GM21526 (cell line): ENCODE measurements around the gene SMIM36.
"Not testable (repeated sequence)": the region's sequence is repeated elsewhere in the genome, so short reads cannot be mapped to it uniquely, and the experiment has no call there.

Experiments
- ATAC-seq: cut with Tn5 transposase; IDR thresholded peaks from one replicate; pipeline ENCODE4 v1.9.1; 2021; ENCODE audit warnings: moderate library complexity; ENCODE audit not compliant: unreplicated experiment, low FRiP score

The SMIM36 gene

GRCh38 chr17:55417411-55418268, 93.6 kb downstream of the SMIM36 start:
- ATAC-seq: no peak

DNA sequence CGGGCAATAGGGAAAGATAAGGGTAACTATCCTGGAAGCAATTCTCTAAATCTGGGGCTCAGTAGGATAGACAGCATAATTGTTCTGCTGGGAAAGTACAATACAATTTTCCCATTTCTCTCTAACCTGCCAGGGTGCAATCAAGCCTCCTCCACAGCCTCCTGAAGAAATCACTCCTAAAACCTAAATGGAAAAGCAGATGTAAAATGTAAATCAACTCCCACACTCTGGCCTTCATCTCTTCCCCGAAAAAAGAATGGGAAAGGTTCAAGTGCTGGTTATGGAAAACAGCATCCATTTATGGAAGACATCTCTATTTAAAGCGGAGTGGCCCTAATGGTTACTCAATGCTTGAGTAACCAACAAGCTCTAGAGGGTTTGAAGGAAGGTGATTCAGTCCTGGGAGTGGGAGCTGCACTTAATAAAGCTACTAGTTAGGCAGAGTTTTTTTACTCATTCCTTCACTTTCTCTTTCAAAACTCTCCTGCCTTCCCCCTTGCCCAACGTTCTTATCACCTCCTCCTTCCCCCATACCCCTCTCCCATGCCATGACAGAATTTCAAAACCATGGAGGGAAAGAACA, 94.7 kb downstream of the SMIM36 start:
- no peak for ATAC-seq

DNA sequence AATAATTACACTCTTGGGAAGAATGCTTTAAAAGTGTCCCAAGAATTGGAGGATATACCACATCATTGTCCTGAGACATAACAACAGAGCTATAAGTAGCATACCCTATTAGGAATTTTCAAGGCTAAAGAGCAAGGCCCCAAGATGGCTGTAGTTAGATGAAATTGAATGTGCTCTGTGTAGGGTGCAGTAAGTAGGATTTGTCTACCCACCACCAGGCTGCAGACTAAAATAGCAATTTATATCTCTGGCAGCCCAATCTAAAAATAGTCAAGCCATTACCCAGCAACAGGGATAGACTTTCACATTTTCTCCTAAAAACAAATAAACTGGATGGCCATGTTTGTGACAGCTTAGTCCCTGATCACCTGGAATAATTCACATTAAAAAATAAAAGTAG, 95.3 kb downstream of the SMIM36 start:
- no peak for ATAC-seq

- no peak for ATAC-seq
These were observed 96.3 kb downstream of the SMIM36 start for GRCh38 chr17:55414983-55415382.

DNA sequence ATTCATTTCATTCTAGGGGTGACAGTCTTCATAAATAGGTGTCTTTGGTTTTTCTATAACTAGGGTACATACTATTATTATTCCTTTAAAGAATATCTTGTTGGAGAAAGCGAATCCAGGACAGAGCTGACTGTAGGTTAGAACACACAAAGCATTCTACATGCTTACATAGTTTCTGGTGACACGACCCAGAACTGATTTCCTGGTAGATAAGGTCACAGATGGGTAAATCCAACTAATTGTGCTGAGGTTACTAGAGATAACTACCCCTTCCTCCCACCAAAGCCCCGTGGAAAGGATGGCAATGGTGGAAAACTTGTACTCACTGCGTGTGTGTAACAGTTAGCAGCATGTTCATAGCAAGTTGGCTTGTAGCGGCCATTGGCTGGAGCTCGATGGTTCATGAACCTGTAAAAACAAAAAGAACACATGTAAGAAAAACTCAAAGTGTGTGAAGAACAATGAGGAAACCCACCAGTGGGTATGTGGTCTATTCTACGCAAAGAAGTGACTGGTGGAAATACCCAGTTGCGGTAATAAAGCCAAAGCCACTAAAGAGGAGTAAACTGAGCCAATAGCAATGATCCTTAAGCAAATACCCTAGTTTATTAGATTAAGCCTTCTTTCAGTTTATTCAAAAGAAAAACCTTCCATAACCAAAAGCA, 97.3 kb downstream of the SMIM36 start:
- ATAC-seq: no peak

GRCh38 chr17:55411463-55411855, 99.8 kb downstream of the SMIM36 start:
- ATAC-seq: no peak

DNA sequence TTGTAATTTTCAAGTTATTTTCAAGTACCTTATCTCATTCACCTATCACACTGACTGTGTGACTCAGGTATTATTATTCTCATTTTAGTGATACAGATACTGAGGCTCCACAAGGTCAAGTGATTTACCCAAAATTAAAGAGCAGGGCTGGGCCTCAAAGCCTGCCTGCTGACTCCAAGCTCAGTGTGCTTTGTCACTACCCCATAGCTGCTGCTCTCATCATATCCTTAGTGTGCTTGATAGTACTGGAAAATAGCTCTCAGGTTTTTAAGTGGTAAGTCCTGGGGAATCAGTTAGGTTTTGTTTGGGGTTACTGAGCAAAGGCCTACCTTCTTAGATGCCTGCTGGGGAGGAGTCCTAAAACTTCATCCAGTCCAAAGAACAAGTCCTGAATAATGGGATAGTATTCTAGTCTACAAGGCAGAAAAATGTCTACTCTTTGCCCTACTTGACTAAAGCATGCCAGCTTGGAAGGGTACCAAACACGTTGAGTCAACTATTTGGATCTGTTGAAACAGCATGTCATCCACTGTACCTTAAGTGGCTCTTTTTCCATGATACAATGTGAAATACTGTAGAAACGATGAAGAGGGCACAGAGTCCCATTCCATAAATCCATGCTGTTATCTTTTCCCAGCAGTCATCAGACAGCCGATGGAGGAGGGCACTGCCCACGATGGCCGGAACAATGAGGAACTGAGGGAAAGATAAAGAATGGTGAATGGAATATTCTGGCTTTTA, 100.4 kb downstream of the SMIM36 start:
- no peak for ATAC-seq

- ATAC-seq: no peak
These were observed 102.0 kb downstream of the SMIM36 start for GRCh38 chr17:55409030-55409800.

DNA sequence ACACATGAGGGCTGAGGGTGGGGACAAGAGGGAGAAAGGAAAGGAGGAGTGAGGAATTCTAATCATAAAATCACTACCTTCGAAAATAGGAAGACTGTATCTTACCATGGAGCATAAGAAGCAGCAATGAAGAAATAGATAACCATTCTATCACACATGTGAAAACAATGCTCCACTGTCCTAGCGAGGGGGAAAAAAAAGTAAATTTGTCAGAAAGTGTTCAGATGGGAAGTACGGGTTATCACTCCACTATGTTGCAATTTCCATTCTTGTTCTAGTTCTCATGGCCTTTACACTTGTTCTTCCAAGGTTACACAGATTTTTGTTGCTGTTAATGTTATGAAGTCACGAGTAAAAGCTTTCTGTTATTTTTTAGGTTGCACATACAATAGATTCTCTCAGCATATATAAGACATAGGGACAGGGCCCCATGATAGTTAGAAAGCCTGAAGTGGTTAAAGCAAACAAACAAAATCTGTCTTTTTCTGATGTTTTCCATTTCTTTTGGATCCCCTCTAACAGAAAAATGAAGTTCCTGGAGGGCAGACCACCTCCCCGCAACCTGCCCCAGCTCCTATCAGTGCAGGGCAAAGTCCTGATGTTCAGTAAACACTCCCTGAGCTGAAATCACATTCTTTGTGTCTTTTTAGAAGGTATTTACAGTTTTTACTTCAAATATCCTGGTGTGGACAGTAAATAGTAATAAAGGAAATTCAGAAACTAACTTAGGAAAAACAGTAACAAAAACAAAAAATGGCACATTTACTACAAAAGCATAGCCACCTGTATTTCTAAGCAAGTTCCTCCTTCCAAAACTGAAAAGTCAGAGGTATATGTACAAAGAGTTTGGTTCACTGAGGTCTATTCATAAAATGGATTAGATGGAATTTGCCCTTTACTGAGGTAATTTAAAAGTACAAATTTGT, 103.3 kb downstream of the SMIM36 start:
- ATAC-seq: no peak

DNA sequence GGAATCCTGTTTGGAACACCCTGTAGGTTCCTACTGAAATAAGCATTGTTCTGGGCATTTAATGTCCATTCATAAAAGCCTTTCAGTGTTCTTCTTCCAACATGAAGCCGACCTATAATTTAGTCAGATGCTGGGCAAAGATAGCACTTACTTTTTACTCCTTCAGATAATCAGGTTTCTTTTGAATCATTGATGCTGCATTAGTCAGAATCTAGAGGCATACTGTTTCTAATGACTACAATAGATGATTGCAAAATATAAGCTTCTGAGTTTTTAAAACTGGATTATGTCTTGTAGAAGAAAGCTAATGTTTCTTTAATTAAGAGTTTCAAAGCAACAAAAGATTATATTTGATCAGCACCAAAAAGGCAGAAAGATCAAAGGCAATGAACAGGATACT, 105.7 kb downstream of the SMIM36 start:
- no peak for ATAC-seq

DNA sequence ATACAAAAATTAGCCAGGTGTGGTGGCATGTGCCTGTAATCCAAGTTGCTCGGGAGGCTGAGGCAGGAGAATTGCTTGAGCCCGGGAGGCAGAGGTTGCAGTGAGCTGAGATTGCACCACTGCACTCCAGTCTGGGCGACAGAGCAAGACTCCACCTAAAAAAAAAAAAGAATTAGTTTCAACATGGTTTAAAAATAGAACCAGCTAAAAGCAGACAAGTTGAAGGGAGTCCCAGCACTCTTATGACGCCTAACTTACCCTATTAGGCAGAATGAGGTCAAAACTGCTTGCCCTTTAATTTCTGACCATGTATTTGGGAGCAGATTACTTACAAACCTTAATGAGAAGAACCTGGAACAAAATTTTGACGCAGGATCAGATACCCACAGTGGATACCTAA, 107.1 kb downstream of the SMIM36 start:
- not testable (repeated sequence) for ATAC-seq

- ATAC-seq: no peak
These were observed 108.9 kb downstream of the SMIM36 start for GRCh38 chr17:55402374-55402773.
